T-helper 22 cell (primary cell): ENCODE results near the gene REM2.

Experiments
- DNase-seq: peaks from one replicate; pipeline ENCODE4 v3.0.0-alpha.2; 2020; ENCODE audit warnings: low read depth

REM2 gene

GRCh38 chr14:22883173-22883976 lies at the start of gene REM2:
REM2 (plus strand) TSS chr14:22883222; CDS start chr14:22883288, 66 bp downstream.
- no peak for DNase-seq

DNA sequence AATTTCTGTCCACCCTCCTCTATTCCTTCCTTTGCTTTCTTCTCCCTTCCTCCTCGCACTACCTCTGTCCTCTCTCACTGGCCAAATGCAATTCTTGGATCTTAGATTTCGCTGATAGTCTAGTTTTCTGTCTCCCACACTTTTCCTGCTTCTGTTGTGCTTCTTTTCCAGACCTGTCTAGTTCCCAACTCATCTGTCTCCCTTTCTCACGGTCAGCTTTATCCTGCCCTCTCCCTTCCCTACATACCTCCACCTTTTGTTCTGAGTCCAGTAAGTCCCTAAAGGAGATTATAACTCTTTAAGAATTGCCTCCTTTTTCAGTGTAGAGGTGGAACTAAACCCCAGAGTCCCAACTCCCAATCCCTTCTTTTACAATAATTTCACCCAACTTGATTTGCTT lies 47.5 kb upstream of the REM2 start:
- no peak for DNase-seq

GRCh38 chr14:22836301-22837113 lies 46.5 kb upstream of the REM2 start, which contains the start of gene MMP14:
MMP14 (plus strand) TSS chr14:22836585; CDS start chr14:22836818, 233 bp downstream.
- DNase-seq: no peak

GRCh38 chr14:22837114-22837749 lies 45.8 kb upstream of the REM2 start:
- no peak for DNase-seq

- no peak for DNase-seq
Observed at GRCh38 chr14:22837750-22838538, 45.1 kb upstream of the REM2 start.

DNA sequence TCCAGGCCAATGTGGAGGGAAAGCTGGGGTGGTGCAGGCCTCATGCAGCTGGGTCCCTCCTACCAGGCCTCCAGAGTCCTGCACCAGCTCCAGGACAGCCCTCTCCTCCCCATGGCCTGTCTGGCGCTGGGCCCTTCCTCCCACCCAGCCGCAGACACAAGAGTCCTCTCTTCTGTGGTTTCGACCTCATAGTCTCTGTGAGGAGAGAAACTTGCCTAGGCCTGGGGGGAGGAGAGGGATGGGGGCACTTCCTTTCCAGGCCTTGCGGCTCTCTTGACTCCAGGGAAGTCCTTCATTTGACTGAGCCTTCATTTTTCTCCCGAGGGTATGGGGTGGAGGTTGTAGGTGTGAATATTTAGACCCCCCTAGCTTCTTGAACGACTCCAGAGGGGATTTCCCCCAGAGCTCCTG lies 44.4 kb upstream of the REM2 start:
- no peak for DNase-seq

GRCh38 chr14:22839159-22839779 lies 43.8 kb upstream of the REM2 start:
- DNase-seq: no peak

DNA sequence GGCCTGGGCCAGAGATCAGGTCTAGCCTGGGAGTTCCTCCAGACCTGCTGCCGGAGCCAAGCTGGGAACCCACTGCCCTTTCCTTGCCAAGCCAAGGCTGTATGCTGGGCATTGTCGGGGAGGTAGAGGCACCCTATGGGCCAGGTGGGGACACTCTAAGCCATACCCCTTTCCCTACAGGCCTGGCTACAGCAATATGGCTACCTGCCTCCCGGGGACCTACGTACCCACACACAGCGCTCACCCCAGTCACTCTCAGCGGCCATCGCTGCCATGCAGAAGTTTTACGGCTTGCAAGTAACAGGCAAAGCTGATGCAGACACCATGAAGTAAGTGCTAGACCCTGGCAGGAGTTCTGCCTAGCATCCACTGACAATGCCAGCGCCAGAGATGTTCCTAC lies 41.7 kb upstream of the REM2 start:
- no peak for DNase-seq

DNA sequence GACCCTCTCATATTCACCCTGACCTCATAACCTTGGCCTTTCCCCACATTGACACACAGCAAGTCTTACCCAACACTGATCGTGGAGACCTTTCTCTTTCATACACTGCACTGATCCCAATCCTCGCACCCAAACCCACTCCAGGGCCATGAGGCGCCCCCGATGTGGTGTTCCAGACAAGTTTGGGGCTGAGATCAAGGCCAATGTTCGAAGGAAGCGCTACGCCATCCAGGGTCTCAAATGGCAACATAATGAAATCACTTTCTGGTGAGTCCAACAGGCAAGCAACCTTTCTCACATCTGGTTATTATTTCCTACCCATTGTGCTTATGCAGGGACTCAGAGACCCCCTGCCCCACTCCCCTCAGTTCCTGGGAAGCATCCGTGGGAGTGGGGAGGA lies 41.3 kb upstream of the REM2 start:
- no peak for DNase-seq

DNA sequence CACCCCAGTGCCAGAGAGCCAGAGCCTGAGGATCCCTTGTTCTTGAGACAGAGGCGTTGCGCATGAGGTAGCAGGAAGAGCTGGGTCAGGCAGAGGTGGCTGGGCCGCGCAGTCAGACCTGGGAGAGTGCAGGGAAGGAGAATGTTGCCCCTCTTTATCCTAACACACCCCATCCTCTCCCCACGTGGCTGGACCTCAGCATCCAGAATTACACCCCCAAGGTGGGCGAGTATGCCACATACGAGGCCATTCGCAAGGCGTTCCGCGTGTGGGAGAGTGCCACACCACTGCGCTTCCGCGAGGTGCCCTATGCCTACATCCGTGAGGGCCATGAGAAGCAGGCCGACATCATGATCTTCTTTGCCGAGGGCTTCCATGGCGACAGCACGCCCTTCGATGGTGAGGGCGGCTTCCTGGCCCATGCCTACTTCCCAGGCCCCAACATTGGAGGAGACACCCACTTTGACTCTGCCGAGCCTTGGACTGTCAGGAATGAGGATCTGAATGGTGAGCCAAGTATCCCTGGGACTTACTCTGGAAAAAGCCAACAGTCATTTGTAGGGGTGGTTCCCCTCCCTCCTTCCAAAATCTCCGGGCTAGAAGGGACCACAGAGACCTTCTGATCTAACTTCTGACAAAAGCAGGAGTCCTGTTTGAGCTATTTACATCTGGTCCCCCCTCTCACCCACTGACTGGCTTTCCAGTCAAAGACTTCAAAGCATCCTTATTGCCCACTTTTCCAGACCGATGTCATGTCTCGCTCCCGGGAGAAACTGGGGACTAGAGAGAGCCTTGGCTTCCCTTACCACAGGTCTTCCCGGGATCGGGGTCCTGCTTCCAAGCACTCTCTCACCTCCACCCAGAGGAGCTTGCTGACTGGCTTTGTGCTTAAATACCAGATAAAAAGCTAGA lies 40.6 kb upstream of the REM2 start:
- DNase-seq: no peak

DNA sequence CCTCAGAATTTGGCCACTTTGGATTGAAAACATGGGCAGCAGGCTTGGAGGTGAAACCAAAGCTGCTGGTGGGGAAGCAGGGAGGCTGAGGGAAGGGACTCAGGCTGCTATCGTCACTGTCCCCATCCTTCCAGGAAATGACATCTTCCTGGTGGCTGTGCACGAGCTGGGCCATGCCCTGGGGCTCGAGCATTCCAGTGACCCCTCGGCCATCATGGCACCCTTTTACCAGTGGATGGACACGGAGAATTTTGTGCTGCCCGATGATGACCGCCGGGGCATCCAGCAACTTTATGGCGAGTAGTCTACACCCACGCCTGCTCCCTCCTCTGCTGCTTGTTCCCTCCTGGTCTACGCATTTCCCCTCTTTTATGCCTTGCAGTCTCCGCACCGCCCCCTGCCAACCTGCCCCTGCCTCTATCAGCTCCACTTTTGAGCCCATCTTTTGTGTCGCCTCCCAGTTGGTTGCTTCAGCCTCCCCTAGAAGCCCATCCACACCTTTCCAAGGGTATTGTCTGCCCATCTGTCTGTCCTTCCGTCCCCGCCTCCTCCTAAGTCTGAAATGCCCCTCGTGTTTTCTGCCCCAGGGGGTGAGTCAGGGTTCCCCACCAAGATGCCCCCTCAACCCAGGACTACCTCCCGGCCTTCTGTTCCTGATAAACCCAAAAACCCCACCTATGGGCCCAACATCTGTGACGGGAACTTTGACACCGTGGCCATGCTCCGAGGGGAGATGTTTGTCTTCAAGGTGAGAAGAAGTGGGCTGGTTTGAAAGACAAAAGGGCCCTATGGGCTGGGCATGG lies 39.7 kb upstream of the REM2 start:
- no peak for DNase-seq

GRCh38 chr14:22844221-22845102 lies 38.6 kb upstream of the REM2 start:
- DNase-seq: no peak

DNA sequence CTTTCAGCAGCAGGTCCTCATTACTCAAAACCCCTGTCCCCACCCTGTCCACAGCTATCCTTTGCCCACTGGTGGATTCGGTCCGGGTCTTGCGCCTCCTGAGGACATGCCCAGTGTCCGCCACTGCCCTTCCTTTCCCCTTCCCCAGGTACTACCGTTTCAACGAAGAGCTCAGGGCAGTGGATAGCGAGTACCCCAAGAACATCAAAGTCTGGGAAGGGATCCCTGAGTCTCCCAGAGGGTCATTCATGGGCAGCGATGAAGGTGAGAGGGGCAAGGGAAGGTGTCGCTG lies 38.0 kb upstream of the REM2 start:
- DNase-seq: no peak

DNA sequence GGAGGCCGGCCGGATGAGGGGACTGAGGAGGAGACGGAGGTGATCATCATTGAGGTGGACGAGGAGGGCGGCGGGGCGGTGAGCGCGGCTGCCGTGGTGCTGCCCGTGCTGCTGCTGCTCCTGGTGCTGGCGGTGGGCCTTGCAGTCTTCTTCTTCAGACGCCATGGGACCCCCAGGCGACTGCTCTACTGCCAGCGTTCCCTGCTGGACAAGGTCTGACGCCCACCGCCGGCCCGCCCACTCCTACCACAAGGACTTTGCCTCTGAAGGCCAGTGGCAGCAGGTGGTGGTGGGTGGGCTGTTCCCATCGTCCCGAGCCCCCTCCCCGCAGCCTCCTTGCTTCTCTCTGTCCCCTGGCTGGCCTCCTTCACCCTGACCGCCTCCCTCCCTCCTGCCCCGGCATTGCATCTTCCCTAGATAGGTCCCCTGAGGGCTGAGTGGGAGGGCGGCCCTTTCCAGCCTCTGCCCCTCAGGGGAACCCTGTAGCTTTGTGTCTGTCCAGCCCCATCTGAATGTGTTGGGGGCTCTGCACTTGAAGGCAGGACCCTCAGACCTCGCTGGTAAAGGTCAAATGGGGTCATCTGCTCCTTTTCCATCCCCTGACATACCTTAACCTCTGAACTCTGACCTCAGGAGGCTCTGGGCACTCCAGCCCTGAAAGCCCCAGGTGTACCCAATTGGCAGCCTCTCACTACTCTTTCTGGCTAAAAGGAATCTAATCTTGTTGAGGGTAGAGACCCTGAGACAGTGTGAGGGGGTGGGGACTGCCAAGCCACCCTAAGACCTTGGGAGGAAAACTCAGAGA lies 37.0 kb upstream of the REM2 start:
- DNase-seq: no peak

- no peak for DNase-seq
Observed at GRCh38 chr14:22846811-22847307, 36.2 kb upstream of the REM2 start.

DNA sequence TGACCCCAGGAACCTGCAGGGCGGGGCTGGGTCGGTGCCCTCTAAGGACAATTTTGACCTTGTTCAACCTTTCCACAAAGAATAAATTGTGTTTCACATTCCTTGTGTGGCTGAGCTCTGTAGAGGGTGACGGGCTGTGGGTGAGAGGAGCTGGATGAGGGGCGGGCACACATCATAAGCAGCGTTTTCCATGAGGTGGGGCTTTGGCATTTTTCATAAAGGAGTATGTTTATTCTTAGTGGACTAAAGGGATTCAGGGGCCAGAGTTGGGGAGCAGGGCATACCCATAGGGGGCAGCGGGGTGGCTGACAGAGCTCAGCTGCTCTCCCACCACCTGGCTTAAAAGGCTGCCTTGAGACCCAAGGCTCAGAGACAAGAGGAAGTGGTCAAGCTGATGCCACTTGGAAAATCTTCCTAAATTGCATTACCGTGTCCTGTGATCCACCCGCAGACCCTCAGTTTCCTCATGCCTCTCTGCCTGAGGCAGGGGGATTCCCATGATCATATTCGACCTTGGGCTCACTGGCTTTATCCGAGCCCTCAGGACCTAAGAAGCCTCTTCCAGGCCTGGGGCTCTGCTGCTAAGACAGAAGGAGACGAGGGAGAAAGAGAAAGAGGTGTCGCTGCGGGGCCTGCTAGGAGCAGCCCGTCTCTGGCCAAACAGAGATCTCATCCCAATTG lies 35.2 kb upstream of the REM2 start:
- DNase-seq: no peak
